HK-2 (cell line): ENCODE results near the gene RTP3.
"Not testable (repeated sequence)": the region's sequence is repeated elsewhere in the genome, so short reads cannot be mapped to it uniquely, and the experiment has no call there.

Experiments
- DNase-seq: peaks from one replicate; pipeline ENCODE4 v3.0.0-alpha.2; 2018; ENCODE audit not compliant: unreplicated experiment

RTP3 gene

DNA sequence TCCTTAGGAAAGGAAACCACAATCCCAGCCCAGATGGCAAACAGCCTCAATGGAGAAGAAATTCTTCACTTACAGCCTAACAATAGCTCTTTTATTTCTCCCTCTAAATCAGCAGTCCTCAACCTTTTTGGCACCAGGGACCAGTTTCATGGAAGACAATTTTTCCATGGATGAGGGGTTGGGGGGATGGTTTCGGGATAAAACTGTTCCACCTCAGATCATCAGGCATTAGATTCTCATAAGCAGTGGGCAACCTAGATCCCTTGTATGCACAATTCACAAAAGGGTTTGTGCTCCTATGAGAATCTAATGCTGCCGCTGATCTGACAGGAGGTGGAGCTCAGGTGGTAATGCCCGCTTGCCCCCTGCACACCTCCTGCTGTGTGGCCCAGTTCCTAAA lies 50.8 kb downstream of the RTP3 start:
- DNase-seq = not testable (repeated sequence)

DNA sequence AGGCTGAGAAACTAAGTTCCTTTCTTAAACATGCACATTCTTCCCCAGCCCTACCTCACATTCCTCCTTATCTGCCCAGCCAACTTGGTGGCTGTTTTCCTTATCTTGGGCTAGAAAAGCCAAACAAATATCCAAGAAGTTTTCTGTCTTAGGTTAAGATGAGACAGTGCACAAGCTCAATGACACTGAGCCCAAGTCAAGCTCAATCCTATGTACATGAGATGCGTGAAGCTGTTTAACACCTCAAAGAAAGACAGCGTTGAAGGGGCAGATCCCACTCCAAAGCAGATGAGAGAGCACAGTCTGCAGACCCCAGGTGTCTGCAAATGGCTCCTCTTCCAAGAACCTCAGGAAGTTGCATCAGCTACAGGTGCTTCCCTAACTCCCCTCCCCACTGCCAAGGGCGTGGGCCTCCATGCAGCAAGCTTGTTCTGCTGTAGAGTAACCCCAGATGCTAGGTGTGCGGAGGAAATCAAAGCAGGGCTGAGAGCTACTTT lies 51.7 kb downstream of the RTP3 start:
- DNase-seq = no peak

DNA sequence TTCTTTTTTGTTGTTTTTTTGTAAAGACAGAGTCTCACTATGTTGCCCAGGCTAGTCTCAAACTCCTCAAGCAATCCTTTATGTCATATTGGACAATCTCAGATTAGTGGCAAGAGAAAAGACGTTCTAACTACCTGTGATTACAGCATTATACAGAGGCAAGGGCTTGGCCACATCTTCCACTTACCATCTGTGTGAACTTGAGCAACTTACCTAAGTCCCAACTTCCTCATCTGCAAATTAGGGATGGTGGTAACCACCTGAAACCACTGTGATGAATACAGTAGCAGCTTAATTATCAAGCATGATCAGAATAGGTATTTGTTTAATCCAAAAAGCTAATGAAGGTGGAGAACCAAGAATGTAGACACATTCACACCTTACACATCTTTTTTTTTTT lies 52.2 kb downstream of the RTP3 start:
- no peak for DNase-seq
